ENCODE measurements around the gene WDR31. TPM values are rescaled to one million over a fixed set of nuclear protein-coding genes. Genes with fewer than 3 reads are reported as not detected.

The WDR31 gene
- total RNA-seq, 2 experiments from 2014 or later, result 0.47 to 0.92 TPM

- Mint-ChIP-seq H3K9me3 (ENCODE audit: insufficient read depth) (no peaks in the 10 kb centered on the region), H3K36me3 (ENCODE audit: low read depth) (no peaks in the 10 kb centered on the region), H3K27me3 (ENCODE audit: low read depth) (no peaks in the 10 kb centered on the region), H3K27ac (no peak overlapping the region), H3K4me3 (no peak overlapping the region), H3K4me1 (ENCODE audit: low read depth) (no peaks in the 10 kb centered on the region)
- ChIA-PET CTCF (interaction anchor here (1.4 kb wide), 1 partner anchor 36 kb away, joined by 4 read pairs; the partner anchor contains the start of gene ALAD), POLR2A (no interaction called here)
- DNase-seq (no peak), ATAC-seq (no peak)
These were observed 24.9 kb upstream of the WDR31 start for GRCh38 chr9:113364951-113365350.

GRCh38 chr9:113363336-113363735, 23.3 kb upstream of the WDR31 start:
- Mint-ChIP-seq H3K36me3 (ENCODE audit: low read depth) (no peaks in the 10 kb centered on the region), H3K4me3 (no peak overlapping the region), H3K27ac (no peak overlapping the region), H3K27me3 (ENCODE audit: low read depth) (no peaks in the 10 kb centered on the region), H3K9me3 (ENCODE audit: insufficient read depth) (no peaks in the 10 kb centered on the region), H3K4me1 (ENCODE audit: low read depth) (no peaks in the 10 kb centered on the region)
- POLR2A ChIA-PET, result no interaction called here
- DNase-seq (no peak), ATAC-seq (no peak)
- CTCF ChIA-PET, result interaction anchor here (1.3 to 2.5 kb wide), 4 partner anchors 14 to 294 kb away, joined by 3 to 8 read pairs (median 4); partner anchors contain the start of genes ALAD and BSPRY

GRCh38 chr9:113361304-113362018, 21.4 kb upstream of the WDR31 start:
- H3K36me3 Mint-ChIP-seq (ENCODE audit: low read depth), result no peaks in the 10 kb centered on the region
- CTCF ChIA-PET, result interaction anchor here (1.2 to 2.5 kb wide), 3 partner anchors 12 to 40 kb away, joined by 3 to 8 read pairs (median 4); partner anchors contain the start of genes ALAD and BSPRY
- no peaks in the 10 kb centered on the region for H3K4me1 Mint-ChIP-seq (ENCODE audit: low read depth)
- DNase-seq, result no peak
- POLR2A ChIA-PET, result interaction anchor here (0.6 kb wide), 2 partner anchors 10 to 48 kb away, joined by 4 to 5 read pairs; no protein-coding TSS in a partner anchor
- no peak overlapping the region for H3K4me3 Mint-ChIP-seq
- H3K9me3 Mint-ChIP-seq (ENCODE audit: insufficient read depth), result no peaks in the 10 kb centered on the region
- H3K27ac Mint-ChIP-seq, result no peak overlapping the region
- no peaks in the 10 kb centered on the region for H3K27me3 Mint-ChIP-seq (ENCODE audit: low read depth)
- ATAC-seq, result no peak

- Mint-ChIP-seq H3K27ac (no peak overlapping the region), H3K36me3 (ENCODE audit: low read depth) (no peaks in the 10 kb centered on the region)
- POLR2A ChIA-PET, result no interaction called here
These were observed 20.3 kb upstream of the WDR31 start for GRCh38 chr9:113360242-113360842.

GRCh38 chr9:113359385-113359784, 19.3 kb upstream of the WDR31 start:
- ChIA-PET POLR2A (no interaction called here), CTCF (interaction anchor here (0.9 kb wide), 1 partner anchor 10 kb away, joined by 3 read pairs; the partner anchor contains the start of gene BSPRY)
- no peaks in the 10 kb centered on the region for H3K4me1 Mint-ChIP-seq (ENCODE audit: low read depth)
- H3K27ac Mint-ChIP-seq, result no peak overlapping the region
- no peaks in the 10 kb centered on the region for H3K9me3 Mint-ChIP-seq (ENCODE audit: insufficient read depth)
- no peaks in the 10 kb centered on the region for H3K27me3 Mint-ChIP-seq (ENCODE audit: low read depth)
- DNase-seq, result no peak
- H3K4me3 Mint-ChIP-seq, result no peak overlapping the region
- no peak for ATAC-seq
- no peaks in the 10 kb centered on the region for H3K36me3 Mint-ChIP-seq (ENCODE audit: low read depth)

More at GRCh38 chr9:113360242-113360842, 20.3 kb upstream of the WDR31 start:
- Mint-ChIP-seq H3K4me3 (no peak overlapping the region), H3K27me3 (ENCODE audit: low read depth) (no peaks in the 10 kb centered on the region), H3K9me3 (ENCODE audit: insufficient read depth) (no peaks in the 10 kb centered on the region), H3K4me1 (ENCODE audit: low read depth) (no peaks in the 10 kb centered on the region)
- CTCF ChIA-PET, result no interaction called here
- ATAC-seq (no peak), DNase-seq (no peak)

GRCh38 chr9:113356686-113357292, 16.7 kb upstream of the WDR31 start:
- H3K9me3 Mint-ChIP-seq (ENCODE audit: insufficient read depth), result no peaks in the 10 kb centered on the region
- ChIA-PET CTCF (interaction anchor here (1.2 to 1.4 kb wide), 2 partner anchors 9 to 44 kb away, joined by 4 read pairs; partner anchors contain the start of gene ALAD), POLR2A (no interaction called here)
- H3K36me3 Mint-ChIP-seq (ENCODE audit: low read depth), result no peaks in the 10 kb centered on the region
- ATAC-seq (no peak), DNase-seq (no peak)
- H3K4me3 Mint-ChIP-seq, result no peak overlapping the region
- H3K27me3 Mint-ChIP-seq (ENCODE audit: low read depth), result no peaks in the 10 kb centered on the region
- peaks cover 2% of the 10 kb centered on the region for H3K4me1 Mint-ChIP-seq (ENCODE audit: low read depth)
- H3K27ac Mint-ChIP-seq, result no peak overlapping the region

GRCh38 chr9:113355040-113355596, 15.0 kb upstream of the WDR31 start:
- Mint-ChIP-seq H3K4me3 (no peak overlapping the region), H3K27me3 (ENCODE audit: low read depth) (no peaks in the 10 kb centered on the region), H3K36me3 (ENCODE audit: low read depth) (no peaks in the 10 kb centered on the region), H3K9me3 (ENCODE audit: insufficient read depth) (no peaks in the 10 kb centered on the region), H3K27ac (no peak overlapping the region), H3K4me1 (ENCODE audit: low read depth) (peaks cover 16% of the 10 kb centered on the region)
- ATAC-seq, result no peak
- ChIA-PET POLR2A (no interaction called here), CTCF (interaction anchor here (0.7 kb wide), 1 partner anchor 43 kb away, joined by 3 read pairs; no protein-coding TSS in a partner anchor)
- no peak for DNase-seq

GRCh38 chr9:113352411-113352810, 12.3 kb upstream of the WDR31 start:
- Mint-ChIP-seq H3K4me1 (ENCODE audit: low read depth) (peaks cover 26% of the 10 kb centered on the region), H3K27me3 (ENCODE audit: low read depth) (no peaks in the 10 kb centered on the region), H3K9me3 (ENCODE audit: insufficient read depth) (no peaks in the 10 kb centered on the region), H3K36me3 (ENCODE audit: low read depth) (no peaks in the 10 kb centered on the region), H3K4me3 (no peak overlapping the region), H3K27ac (no peak overlapping the region)
- ChIA-PET CTCF (interaction anchor here (2.8 kb wide), 1 partner anchor 49 kb away, joined by 15 read pairs; the partner anchor contains the start of gene ALAD), POLR2A (no interaction called here)
- ATAC-seq, result no peak
- no peak for DNase-seq

- Mint-ChIP-seq H3K4me1 (ENCODE audit: low read depth) (peaks cover 26% of the 10 kb centered on the region), H3K27me3 (ENCODE audit: low read depth) (no peaks in the 10 kb centered on the region), H3K9me3 (ENCODE audit: insufficient read depth) (no peaks in the 10 kb centered on the region), H3K27ac (no peak overlapping the region), H3K4me3 (no peak overlapping the region), H3K36me3 (ENCODE audit: low read depth) (no peaks in the 10 kb centered on the region)
- DNase-seq, result no peak
- CTCF ChIA-PET, result interaction anchor here (1.0 to 3.7 kb wide), 4 partner anchors 12 to 77 kb away, joined by 3 to 16 read pairs (median 14); partner anchors contain the start of genes ALAD, CDC26, PRPF4 and WDR31
- no peak for ATAC-seq
- POLR2A ChIA-PET, result no interaction called here
These were observed 11.9 kb upstream of the WDR31 start for GRCh38 chr9:113352006-113352405.

GRCh38 chr9:113350937-113351336, 10.9 kb upstream of the WDR31 start:
- peak; percentile 47 for ATAC-seq
- Mint-ChIP-seq H3K4me3 (peak overlapping the region; percentile 78), H3K9me3 (ENCODE audit: insufficient read depth) (no peaks in the 10 kb centered on the region), H3K27ac (peak overlapping the region; percentile 48), H3K27me3 (ENCODE audit: low read depth) (no peaks in the 10 kb centered on the region), H3K4me1 (ENCODE audit: low read depth) (peaks cover 26% of the 10 kb centered on the region), H3K36me3 (ENCODE audit: low read depth) (no peaks in the 10 kb centered on the region)
- ChIA-PET CTCF (interaction anchor here (0.7 to 3.7 kb wide), 7 partner anchors 9 to 241 kb away, joined by 3 to 16 read pairs (median 5); partner anchors contain the start of genes ALAD, CDC26, PRPF4 and WDR31), POLR2A (interaction anchor here (0.6 to 2.3 kb wide), 6 partner anchors 10 to 76 kb away, joined by 3 to 14 read pairs (median 8); partner anchors contain the start of genes ALAD, C9orf43, CDC26 and HDHD3)
- peak; percentile 64 for DNase-seq

- peak; percentile 13 for ATAC-seq
- Mint-ChIP-seq H3K4me3 (peak overlapping the region; percentile 78), H3K36me3 (ENCODE audit: low read depth) (no peaks in the 10 kb centered on the region), H3K27me3 (ENCODE audit: low read depth) (no peaks in the 10 kb centered on the region), H3K9me3 (ENCODE audit: insufficient read depth) (no peaks in the 10 kb centered on the region), H3K27ac (peak overlapping the region; percentile 58), H3K4me1 (ENCODE audit: low read depth) (peaks cover 30% of the 10 kb centered on the region)
- peak; percentile 27 for DNase-seq
- ChIA-PET CTCF (interaction anchor here (1.1 to 3.7 kb wide), 7 partner anchors 8 to 241 kb away, joined by 3 to 16 read pairs (median 8); partner anchors contain the start of genes ALAD, CDC26, PRPF4 and WDR31), POLR2A (interaction anchor here (1.1 to 2.3 kb wide), 5 partner anchors 10 to 75 kb away, joined by 4 to 14 read pairs (median 8); partner anchors contain the start of genes ALAD, C9orf43, CDC26 and HDHD3)
These were observed 10.1 kb upstream of the WDR31 start for GRCh38 chr9:113350107-113350661.

Data from activated CD8-positive, alpha-beta T cell treated with anti-CD3 and anti-CD28 coated beads, Interleukin-2, amount 10 ng/mL, durations not matched to agents 7 days and 5 days (primary cell).